Fibroblast of lung (primary cell): ENCODE measurements around the gene ATXN1. TPM values are rescaled to one million over a fixed set of nuclear protein-coding genes. Genes with fewer than 3 reads are reported as not detected.

Experiments
- DNase-seq, 2 donors: peaks; one replicate each; pipeline versions ENCODE4 v3.0.0 to v3.0.0-alpha.2; 2010; ENCODE audit warnings: low read depth in 2 of 2
- H2AFZ ChIP-seq: 2 replicates; pipeline ENCODE4 v1.5.1; 2012; ENCODE audit warnings: low read length, control low read depth, inconsistent platforms
- H3K27ac ChIP-seq: 2 replicates; pipeline ENCODE4 v1.5.1; 2011; ENCODE audit warnings: low read length, control low read depth; ENCODE audit not compliant: insufficient read depth
- H3K27me3 ChIP-seq: 2 replicates; pipeline ENCODE4 v1.5.1; 2011; ENCODE audit warnings: mild to moderate bottlenecking, low read length; ENCODE audit not compliant: control insufficient read depth, insufficient read depth
- H3K36me3 ChIP-seq: 2 replicates; pipeline ENCODE4 v1.5.1; 2011; ENCODE audit warnings: low read length; ENCODE audit not compliant: control insufficient read depth, insufficient read depth
- H3K4me1 ChIP-seq: 2 replicates; pipeline ENCODE4 v1.5.1; 2011; ENCODE audit warnings: low read length; ENCODE audit not compliant: control insufficient read depth, insufficient read depth; ENCODE audit errors: extremely low read depth
- H3K4me2 ChIP-seq: 2 replicates; pipeline ENCODE4 v1.5.1; 2011; ENCODE audit warnings: low read length, control low read depth; ENCODE audit not compliant: insufficient read depth; ENCODE audit errors: extremely low read depth
- H3K4me3 ChIP-seq, 4 experiments: fragments of 200-600 bp in 1 of 4; sonication (generic) in 1 of 4; replicated peaks in 1 of 4; 2 replicates each; pipeline ENCODE4 v1.5.1; 2011 to 2016; ENCODE audit warnings: low read length in 4 of 4, low read depth in 3 of 4, mild to moderate bottlenecking in 3 of 4, control low read depth in 2 of 4, inconsistent platforms in 1 of 4, mixed read lengths in 1 of 4; ENCODE audit not compliant: insufficient read depth in 1 of 4; ENCODE audit errors: control extremely low read depth in 1 of 4
- H3K79me2 ChIP-seq: 2 replicates; pipeline ENCODE4 v1.5.1; 2012; ENCODE audit warnings: mild to moderate bottlenecking, low read length, inconsistent platforms; ENCODE audit not compliant: control insufficient read depth, insufficient read depth
- H3K9ac ChIP-seq: 2 replicates; pipeline ENCODE4 v1.5.1; 2011; ENCODE audit warnings: mild to moderate bottlenecking, low read length, control low read depth; ENCODE audit not compliant: insufficient read depth
- H3K9me3 ChIP-seq: 2 replicates; pipeline ENCODE4 v1.5.1; 2012; ENCODE audit warnings: low read depth, low read length; ENCODE audit not compliant: control insufficient read depth, insufficient read depth
- H4K20me1 ChIP-seq: 2 replicates; pipeline ENCODE4 v1.5.1; 2011; ENCODE audit warnings: low read length; ENCODE audit not compliant: control insufficient read depth, insufficient read depth; ENCODE audit errors: extremely low read depth
- CTCF ChIP-seq, 2 donors: IDR thresholded peaks in 1 of 2; conservative IDR thresholded peaks in 1 of 2; 1 replicate in 1 of 2; 2 replicates in 1 of 2; pipeline ENCODE4 v1.5.1; 2011 to 2012; ENCODE audit warnings: low read length in 2 of 2, control low read depth in 1 of 2, inconsistent platforms in 1 of 2, low read depth in 1 of 2, mild to moderate bottlenecking in 1 of 2
- EZH2 ChIP-seq: IDR thresholded peaks from 2 replicates; pipeline ENCODE4 v1.5.1; 2012; ENCODE audit warnings: low read length, control low read depth, mild to moderate bottlenecking; ENCODE audit errors: missing control alignments
- polyA plus RNA-seq, 2 donors: library from polyadenylated mRNA; depleted of rRNA in 1 of 2; stranded (reverse) in 1 of 2; unstranded in 1 of 2; fragments of >200 nt; gene quantifications; 2 replicates each; pipeline ENCODE4 v1.2.1, GENCODE V29; 2011 to 2012; ENCODE audit warnings: missing spikeins in 1 of 2
- total RNA-seq: library from RNA; depleted of rRNA; stranded (reverse); fragments of >200 nt; gene quantifications from 2 replicates; pipeline ENCODE4 v1.2.1, GENCODE V29; 2014

Gene ATXN1
- total and polyA plus RNA-seq, 2 donors (not counting 1 experiment from before 2014, with no cell fraction given) = 15.8 to 40.5 TPM

- H3K4me3 ChIP-seq = no peak overlapping the region
- H2AFZ ChIP-seq = no peak overlapping the region
- no peaks in the 10 kb centered on the region for H3K27me3 ChIP-seq
- no peak overlapping the region for H3K4me2 ChIP-seq
- H3K4me1 ChIP-seq = peaks cover 13% of the 10 kb centered on the region
- H3K27ac ChIP-seq = no peak overlapping the region
- peaks cover 2% of the 10 kb centered on the region for H4K20me1 ChIP-seq
- no peaks in the 10 kb centered on the region for H3K9me3 ChIP-seq
- peaks cover 2% of the 10 kb centered on the region for H3K36me3 ChIP-seq
- DNase-seq = no peak
- TF ChIP-seq CTCF (conservative IDR thresholded peaks at IDR 0.05 in 1 of 2, IDR thresholded peaks at IDR 0.05 in 1 of 2; ENCODE audit: low read depth in 1 of 2, low read length in 2 of 2) (no peak), EZH2 (no peak)
- peaks cover 55% of the 10 kb centered on the region for H3K79me2 ChIP-seq
- no peak overlapping the region for H3K9ac ChIP-seq
Observed at GRCh38 chr6:16754274-16754673, 7.0 kb downstream of the ATXN1 start.

GRCh38 chr6:16753341-16753740, 7.9 kb downstream of the ATXN1 start:
- H3K4me1 ChIP-seq = peaks cover 13% of the 10 kb centered on the region
- DNase-seq = no peak
- H2AFZ ChIP-seq = no peak overlapping the region
- no peak overlapping the region for H3K27ac ChIP-seq
- H3K9ac ChIP-seq = no peak overlapping the region
- TF ChIP-seq CTCF (conservative IDR thresholded peaks at IDR 0.05 in 1 of 2, IDR thresholded peaks at IDR 0.05 in 1 of 2; ENCODE audit: low read depth in 1 of 2, low read length in 2 of 2) = no peak
- no peak for TF ChIP-seq EZH2
- peaks cover 2% of the 10 kb centered on the region for H3K36me3 ChIP-seq
- no peaks in the 10 kb centered on the region for H3K27me3 ChIP-seq
- H4K20me1 ChIP-seq = peaks cover 2% of the 10 kb centered on the region
- peaks cover 55% of the 10 kb centered on the region for H3K79me2 ChIP-seq
- H3K9me3 ChIP-seq = no peaks in the 10 kb centered on the region
- no peak overlapping the region for H3K4me2 ChIP-seq
- no peak overlapping the region for H3K4me3 ChIP-seq

GRCh38 chr6:16752206-16752866, 8.9 kb downstream of the ATXN1 start:
- H3K9me3 ChIP-seq = no peaks in the 10 kb centered on the region
- TF ChIP-seq EZH2 (no peak), CTCF (conservative IDR thresholded peaks at IDR 0.05 in 1 of 2, IDR thresholded peaks at IDR 0.05 in 1 of 2; ENCODE audit: low read depth in 1 of 2, low read length in 2 of 2) (no peak)
- H3K79me2 ChIP-seq = peaks cover 51% of the 10 kb centered on the region
- H3K36me3 ChIP-seq = no peaks in the 10 kb centered on the region
- H2AFZ ChIP-seq = no peak overlapping the region
- H3K27ac ChIP-seq = peak overlapping the region; percentile 30
- no peaks in the 10 kb centered on the region for H4K20me1 ChIP-seq
- no peak overlapping the region for H3K9ac ChIP-seq
- no peak overlapping the region for H3K4me2 ChIP-seq
- H3K4me3 ChIP-seq = no peak overlapping the region
- DNase-seq = peak; percentile 91
- peaks cover 17% of the 10 kb centered on the region for H3K4me1 ChIP-seq
- no peaks in the 10 kb centered on the region for H3K27me3 ChIP-seq
